Kidney epithelial cell (primary cell): ENCODE data around the gene CSNK1D. TPM values are rescaled to one million over a fixed set of nuclear protein-coding genes. Genes with fewer than 3 reads are reported as not detected.

Source experiments
- DNase-seq: peaks from one replicate; pipeline ENCODE4 v3.0.0-alpha.2; 2010; ENCODE audit warnings: low read depth
- H3K27me3 ChIP-seq: 2 replicates; pipeline ENCODE4 v1.6.0; 2011; ENCODE audit warnings: low read length; ENCODE audit not compliant: control insufficient read depth, insufficient read depth
- H3K36me3 ChIP-seq: 2 replicates; pipeline ENCODE4 v1.5.1; 2011; ENCODE audit warnings: low read length; ENCODE audit not compliant: control insufficient read depth, insufficient read depth
- H3K4me3 ChIP-seq: 2 replicates; pipeline ENCODE4 v1.5.1; 2011; ENCODE audit warnings: low read depth, mild to moderate bottlenecking, control low read depth, low read length
- total RNA-seq: library from RNA; depleted of rRNA; stranded (reverse); fragments of >200 nt; gene quantifications from 2 replicates; pipeline ENCODE4 v1.2.3, GENCODE V29; 2015
- TF ChIP-seq, protein P1 (sequence below): IDR thresholded peaks from 2 replicates; pipeline ENCODE4 v1.5.1; 2011; ENCODE audit warnings: mild to moderate bottlenecking, moderate library complexity, low read length, control low read depth, inconsistent platforms; ENCODE audit not compliant: insufficient read depth, poor library complexity, severe bottlenecking

Gene CSNK1D
- total RNA-seq, 1 donor from 2014 or later = 61.7 TPM

DNA sequence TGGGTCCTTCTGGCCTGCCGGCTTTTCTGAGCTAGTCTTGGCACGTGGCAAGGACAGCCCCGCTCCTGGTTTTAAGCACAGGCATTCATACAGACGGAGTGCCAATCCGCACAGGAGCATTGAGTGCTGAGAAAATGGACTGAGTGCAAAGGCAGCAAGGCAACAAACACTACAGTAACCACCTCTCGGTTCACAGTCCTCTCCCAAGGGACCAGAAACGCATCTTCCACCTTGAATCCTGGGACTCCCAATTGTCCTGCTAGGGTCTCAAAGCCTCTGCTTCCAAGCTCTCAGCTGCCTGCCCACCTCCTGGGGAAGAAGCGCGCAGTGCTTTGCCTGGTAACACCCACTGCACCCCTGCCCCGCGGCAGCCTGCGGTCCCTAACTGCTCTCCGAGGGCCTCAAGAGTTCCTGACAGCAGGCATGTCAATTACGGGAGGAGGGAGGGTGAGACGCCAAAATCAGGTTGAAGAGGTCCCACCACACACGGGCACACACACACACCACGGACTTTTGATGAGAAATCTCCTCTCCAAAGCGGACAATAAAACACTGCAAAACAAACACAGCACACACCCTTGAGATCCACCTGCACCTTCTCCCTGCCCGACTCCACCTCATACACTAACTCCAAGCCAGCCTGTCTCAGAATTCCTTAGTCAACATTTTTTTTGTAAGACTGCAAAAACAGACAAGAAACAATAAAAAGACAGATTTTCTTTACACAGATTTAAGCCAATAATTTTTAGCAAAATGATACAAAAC lies 29.7 kb downstream of the CSNK1D start:
- H3K27me3 ChIP-seq = no peaks in the 10 kb centered on the region
- TF ChIP-seq, protein P1, sequence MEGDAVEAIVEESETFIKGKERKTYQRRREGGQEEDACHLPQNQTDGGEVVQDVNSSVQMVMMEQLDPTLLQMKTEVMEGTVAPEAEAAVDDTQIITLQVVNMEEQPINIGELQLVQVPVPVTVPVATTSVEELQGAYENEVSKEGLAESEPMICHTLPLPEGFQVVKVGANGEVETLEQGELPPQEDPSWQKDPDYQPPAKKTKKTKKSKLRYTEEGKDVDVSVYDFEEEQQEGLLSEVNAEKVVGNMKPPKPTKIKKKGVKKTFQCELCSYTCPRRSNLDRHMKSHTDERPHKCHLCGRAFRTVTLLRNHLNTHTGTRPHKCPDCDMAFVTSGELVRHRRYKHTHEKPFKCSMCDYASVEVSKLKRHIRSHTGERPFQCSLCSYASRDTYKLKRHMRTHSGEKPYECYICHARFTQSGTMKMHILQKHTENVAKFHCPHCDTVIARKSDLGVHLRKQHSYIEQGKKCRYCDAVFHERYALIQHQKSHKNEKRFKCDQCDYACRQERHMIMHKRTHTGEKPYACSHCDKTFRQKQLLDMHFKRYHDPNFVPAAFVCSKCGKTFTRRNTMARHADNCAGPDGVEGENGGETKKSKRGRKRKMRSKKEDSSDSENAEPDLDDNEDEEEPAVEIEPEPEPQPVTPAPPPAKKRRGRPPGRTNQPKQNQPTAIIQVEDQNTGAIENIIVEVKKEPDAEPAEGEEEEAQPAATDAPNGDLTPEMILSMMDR = no peak
- no peak overlapping the region for H3K4me3 ChIP-seq
- DNase-seq = no peak
- peaks cover 13% of the 10 kb centered on the region for H3K36me3 ChIP-seq

DNA sequence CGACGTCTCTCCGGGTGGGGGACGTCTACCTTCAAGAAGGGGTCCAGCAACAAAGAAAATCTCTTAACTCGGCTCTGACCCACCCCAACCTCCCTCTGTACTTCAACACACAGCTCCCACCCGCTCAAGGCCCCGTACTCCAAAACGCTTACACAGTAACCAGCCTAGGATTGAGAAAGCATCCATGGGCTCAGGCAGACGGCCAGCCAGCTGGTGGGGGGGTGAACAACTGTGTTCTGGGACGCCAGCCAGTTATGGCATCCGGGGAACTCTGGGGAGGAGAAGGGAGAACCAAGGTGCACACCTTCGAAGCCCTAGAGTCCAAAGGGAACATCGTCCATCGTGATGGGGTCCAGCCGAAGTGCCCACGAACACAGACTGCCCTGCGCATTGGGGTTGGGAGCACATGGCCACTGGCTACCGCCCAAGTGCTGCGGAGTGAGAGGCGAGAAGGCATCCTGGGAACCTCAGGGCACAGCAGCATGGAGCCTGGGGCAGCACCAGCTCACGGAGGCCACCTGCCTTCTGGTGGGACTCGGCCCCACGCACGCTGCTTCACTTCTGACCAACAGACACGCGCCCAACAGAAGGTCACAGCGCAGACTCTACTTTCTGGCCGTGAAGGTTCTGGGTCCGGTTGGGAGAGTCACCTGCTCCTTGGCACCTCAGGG lies 30.4 kb downstream of the CSNK1D start:
- Histone ChIP-seq H3K4me3 (no peak overlapping the region), H3K27me3 (no peaks in the 10 kb centered on the region), H3K36me3 (peaks cover 14% of the 10 kb centered on the region)
- no peak for DNase-seq
- TF ChIP-seq, protein P1 = no peak

DNA sequence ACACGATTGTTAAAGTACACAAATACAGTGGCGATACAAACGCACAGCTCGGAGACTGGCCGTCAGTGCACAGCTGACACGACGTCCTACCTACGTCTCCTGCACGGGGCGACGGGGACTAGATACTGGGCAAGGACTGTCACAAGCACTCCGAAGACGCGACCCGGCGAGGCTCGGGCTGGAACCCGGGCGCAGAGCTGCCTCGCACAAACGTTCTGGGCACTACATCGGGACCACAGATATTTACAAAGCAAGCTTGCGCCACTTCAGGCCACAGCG lies 30.9 kb downstream of the CSNK1D start:
- TF ChIP-seq, protein P1 = no peak
- no peak for DNase-seq
- H3K36me3 ChIP-seq = peaks cover 14% of the 10 kb centered on the region
- no peak overlapping the region for H3K4me3 ChIP-seq
- no peaks in the 10 kb centered on the region for H3K27me3 ChIP-seq

DNA sequence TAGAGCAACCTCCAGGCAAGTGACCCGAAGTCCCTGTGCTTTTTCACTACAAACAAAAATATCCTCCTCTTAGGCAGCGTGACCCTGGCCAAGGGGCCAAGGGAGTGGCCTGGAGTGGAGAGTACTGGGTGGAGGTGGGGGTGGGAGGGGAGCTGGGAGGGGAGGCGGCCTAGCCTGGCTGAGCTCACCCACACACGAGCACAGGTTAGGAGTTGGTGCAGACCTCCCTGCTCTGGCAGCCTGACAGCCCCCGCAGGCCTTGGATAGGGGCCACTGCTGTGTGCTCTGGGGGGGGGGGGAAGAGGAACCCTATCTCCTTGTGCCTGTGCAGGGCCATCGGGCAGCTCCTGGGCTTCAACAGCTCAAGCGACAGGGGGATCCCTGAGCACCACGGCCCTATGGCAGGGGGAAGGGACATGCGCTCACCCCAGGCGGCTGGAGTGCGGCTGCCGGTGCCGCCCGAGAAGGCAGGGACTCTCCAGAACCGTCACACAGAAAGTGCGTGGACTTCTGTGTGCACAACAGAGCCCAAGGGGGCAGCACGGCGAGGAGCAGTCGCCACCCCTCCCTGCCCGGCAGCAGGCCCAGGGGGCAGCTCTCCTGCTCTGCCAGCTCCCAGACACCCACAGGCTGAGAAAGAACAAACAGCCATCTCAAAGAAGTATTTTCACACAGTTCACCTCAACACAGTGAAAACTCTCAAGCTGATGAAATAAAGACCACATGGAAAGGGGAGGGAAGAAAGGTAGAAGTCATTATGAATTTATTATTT lies 31.4 kb downstream of the CSNK1D start:
- Histone ChIP-seq H3K27me3 (no peaks in the 10 kb centered on the region), H3K36me3 (peaks cover 12% of the 10 kb centered on the region), H3K4me3 (no peak overlapping the region)
- TF ChIP-seq, protein P1 = no peak
- DNase-seq = no peak

DNA sequence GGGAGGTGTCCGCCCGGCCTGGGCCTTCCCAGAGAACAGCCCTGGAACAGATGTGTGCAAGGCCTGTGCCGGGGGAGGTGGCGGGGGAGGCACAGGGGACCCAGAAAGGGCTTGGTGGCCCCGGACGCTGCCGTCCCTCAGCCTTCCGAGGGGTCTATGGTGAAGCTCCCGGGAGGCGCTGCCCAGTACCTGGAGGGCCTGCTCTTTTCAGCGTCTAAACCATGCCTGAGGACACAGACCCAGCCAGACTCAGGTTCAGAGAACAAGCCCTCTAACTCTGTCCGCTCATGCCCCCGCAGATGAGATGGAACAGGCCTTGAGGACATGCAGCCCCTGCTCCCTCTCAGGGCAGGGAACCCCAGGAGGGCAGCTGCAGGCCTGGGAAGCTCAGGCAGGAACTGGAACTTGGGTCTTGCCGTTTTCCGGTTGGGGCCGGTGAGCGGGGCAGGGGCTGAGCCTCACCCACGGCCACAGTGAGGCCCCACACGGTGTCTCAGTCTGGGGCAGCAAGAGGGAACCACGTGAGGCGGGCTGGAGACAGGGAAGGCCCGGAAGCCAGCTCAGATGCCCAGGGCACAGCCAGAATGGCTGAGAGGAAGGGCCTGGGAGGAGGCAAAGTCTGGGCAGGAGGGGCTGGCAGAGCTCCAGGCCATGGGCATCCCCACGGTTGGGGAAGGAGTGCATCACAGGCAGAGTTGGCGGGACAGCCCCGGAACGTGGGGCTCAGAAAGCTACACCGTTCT lies 32.1 kb downstream of the CSNK1D start:
- Histone ChIP-seq H3K27me3 (no peaks in the 10 kb centered on the region), H3K4me3 (no peak overlapping the region), H3K36me3 (peaks cover 12% of the 10 kb centered on the region)
- TF ChIP-seq, protein P1 = no peak
- DNase-seq = no peak
